ENCODE data around the gene KIF6. TPM values are rescaled to one million over a fixed set of nuclear protein-coding genes. Genes with fewer than 3 reads are reported as not detected.

The KIF6 gene
- total and polyA plus RNA-seq, 4 experiments from 2014 or later, result not detected

- Histone ChIP-seq H3K4me1 (ENCODE audit: insufficient read depth, low read length) (no peaks in the 10 kb centered on the region), H3K9me3 (ENCODE audit: control insufficient read depth in 1 of 2, low read length in 2 of 2) (no peaks in the 10 kb centered on the region), H3K4me3 (ENCODE audit: low read length in 2 of 2) (no peak overlapping the region), H3K27ac (ENCODE audit: low read depth, low read length) (no peak overlapping the region), H3K27me3 (ENCODE audit: insufficient read depth, low read length) (no peaks in the 10 kb centered on the region), H3K36me3 (ENCODE audit: insufficient read depth, low read length) (no peaks in the 10 kb centered on the region)
- intact Hi-C loops (cut with micrococcal nuclease), result no loop called here
- Mint-ChIP-seq H3K4me3 (no peak overlapping the region), H3K36me3 (no peaks in the 10 kb centered on the region), H3K27me3 (peaks cover 3 to 14% of the 10 kb centered on the region in 2 donors), H3K4me1 (no peaks in the 10 kb centered on the region), H3K27ac (no peak overlapping the region), H3K9me3 (peaks cover 0 to 2% (median 0%) of the 10 kb centered on the region in 8 donors)
- no peak for DNase-seq
- ChIA-PET CTCF (ENCODE audit: partially characterized antibody) (no interaction called here), POLR2A (ENCODE audit: partially characterized antibody) (no interaction called here)
These were observed 307.8 kb downstream of the KIF6 start for GRCh38 chr6:39417440-39417839.

DNA sequence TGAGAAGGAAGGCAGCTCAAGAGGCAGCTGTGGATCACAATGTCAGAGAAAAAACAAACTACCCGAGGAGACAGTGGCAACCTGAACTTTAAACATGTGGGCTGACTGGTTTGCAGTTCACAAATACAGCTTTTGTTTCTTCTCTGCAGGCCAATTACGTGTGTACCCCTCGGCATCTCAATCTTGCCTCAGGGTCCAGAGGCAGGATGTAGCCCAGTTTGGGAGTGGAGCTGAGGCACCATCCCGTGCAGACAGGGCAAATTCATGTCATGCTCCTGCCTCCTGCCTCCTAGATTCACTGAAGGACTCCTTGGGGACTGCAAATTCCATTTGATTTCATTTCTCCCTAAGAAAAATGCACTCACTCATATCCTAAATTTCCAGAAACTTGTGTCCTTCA is 308.5 kb downstream of the KIF6 start:
- Histone ChIP-seq H3K36me3 (ENCODE audit: insufficient read depth, low read length) (no peaks in the 10 kb centered on the region), H3K4me3 (ENCODE audit: low read length in 2 of 2) (no peak overlapping the region), H3K27me3 (ENCODE audit: insufficient read depth, low read length) (no peaks in the 10 kb centered on the region), H3K4me1 (ENCODE audit: insufficient read depth, low read length) (no peaks in the 10 kb centered on the region), H3K27ac (ENCODE audit: low read depth, low read length) (no peak overlapping the region), H3K9me3 (ENCODE audit: control insufficient read depth in 1 of 2, low read length in 2 of 2) (no peaks in the 10 kb centered on the region)
- Mint-ChIP-seq H3K27ac (no peak overlapping the region), H3K4me1 (no peaks in the 10 kb centered on the region), H3K36me3 (no peaks in the 10 kb centered on the region), H3K27me3 (peaks cover 1 to 11% of the 10 kb centered on the region in 2 donors), H3K9me3 (peaks cover 0 to 2% (median 0%) of the 10 kb centered on the region in 8 donors), H3K4me3 (no peak overlapping the region)
- CTCF ChIA-PET (ENCODE audit: partially characterized antibody), result no interaction called here
- intact Hi-C loops (cut with micrococcal nuclease), result no loop called here
- no peak for DNase-seq
- POLR2A ChIA-PET (ENCODE audit: partially characterized antibody), result no interaction called here

GRCh38 chr6:39416026-39416425 is 309.2 kb downstream of the KIF6 start:
- Histone ChIP-seq H3K27me3 (ENCODE audit: insufficient read depth, low read length) (no peaks in the 10 kb centered on the region), H3K4me3 (ENCODE audit: low read length in 2 of 2) (no peak overlapping the region), H3K36me3 (ENCODE audit: insufficient read depth, low read length) (no peaks in the 10 kb centered on the region), H3K27ac (ENCODE audit: low read depth, low read length) (no peak overlapping the region), H3K4me1 (ENCODE audit: insufficient read depth, low read length) (no peaks in the 10 kb centered on the region), H3K9me3 (ENCODE audit: control insufficient read depth in 1 of 2, low read length in 2 of 2) (no peaks in the 10 kb centered on the region)
- Mint-ChIP-seq H3K27ac (no peak overlapping the region), H3K36me3 (no peaks in the 10 kb centered on the region), H3K4me1 (no peaks in the 10 kb centered on the region), H3K9me3 (peaks cover 0 to 4% (median 0%) of the 10 kb centered on the region in 8 donors), H3K4me3 (no peak overlapping the region), H3K27me3 (peaks cover 1 to 8% of the 10 kb centered on the region in 2 donors)
- DNase-seq, result no peak
- intact Hi-C loops (cut with micrococcal nuclease), result no loop called here
- ChIA-PET CTCF (ENCODE audit: partially characterized antibody) (no interaction called here), POLR2A (ENCODE audit: partially characterized antibody) (no interaction called here)

DNA sequence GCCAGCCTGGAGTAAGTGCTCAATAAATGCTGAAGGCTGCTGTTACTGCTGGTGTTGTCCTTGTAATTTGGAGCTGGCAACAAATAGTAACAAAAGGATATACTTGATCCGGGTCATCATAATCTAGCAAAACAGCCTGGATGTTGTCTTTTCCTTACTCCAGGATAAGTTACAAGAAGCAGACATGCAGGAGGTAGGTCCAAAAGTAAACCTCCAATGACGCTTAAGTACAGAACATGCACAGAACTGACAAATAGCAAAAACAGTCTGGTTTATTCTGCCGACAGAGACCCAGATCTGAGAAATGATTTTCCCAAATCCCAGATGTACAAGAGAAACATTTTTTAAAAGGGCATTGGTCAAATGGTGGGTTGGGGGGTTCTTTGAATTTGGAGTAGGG is 309.7 kb downstream of the KIF6 start:
- intact Hi-C loops (cut with micrococcal nuclease), result no loop called here
- CTCF ChIA-PET (ENCODE audit: partially characterized antibody), result no interaction called here
- no peak overlapping the region for H3K4me3 Mint-ChIP-seq
- peaks cover 0 to 4% (median 0%) of the 10 kb centered on the region in 8 donors for H3K9me3 Mint-ChIP-seq
- Histone ChIP-seq H3K9me3 (ENCODE audit: control insufficient read depth in 1 of 2, low read length in 2 of 2) (no peaks in the 10 kb centered on the region), H3K27me3 (ENCODE audit: insufficient read depth, low read length) (no peaks in the 10 kb centered on the region), H3K4me3 (ENCODE audit: low read length in 2 of 2) (no peak overlapping the region), H3K4me1 (ENCODE audit: insufficient read depth, low read length) (no peaks in the 10 kb centered on the region), H3K36me3 (ENCODE audit: insufficient read depth, low read length) (no peaks in the 10 kb centered on the region), H3K27ac (ENCODE audit: low read depth, low read length) (no peak overlapping the region)
- POLR2A ChIA-PET (ENCODE audit: partially characterized antibody), result no interaction called here
- H3K4me1 Mint-ChIP-seq, result no peaks in the 10 kb centered on the region
- no peak overlapping the region for H3K27ac Mint-ChIP-seq
- H3K36me3 Mint-ChIP-seq, result no peaks in the 10 kb centered on the region
- peaks cover 1 to 8% of the 10 kb centered on the region in 2 donors for H3K27me3 Mint-ChIP-seq
- DNase-seq, result no peak

DNA sequence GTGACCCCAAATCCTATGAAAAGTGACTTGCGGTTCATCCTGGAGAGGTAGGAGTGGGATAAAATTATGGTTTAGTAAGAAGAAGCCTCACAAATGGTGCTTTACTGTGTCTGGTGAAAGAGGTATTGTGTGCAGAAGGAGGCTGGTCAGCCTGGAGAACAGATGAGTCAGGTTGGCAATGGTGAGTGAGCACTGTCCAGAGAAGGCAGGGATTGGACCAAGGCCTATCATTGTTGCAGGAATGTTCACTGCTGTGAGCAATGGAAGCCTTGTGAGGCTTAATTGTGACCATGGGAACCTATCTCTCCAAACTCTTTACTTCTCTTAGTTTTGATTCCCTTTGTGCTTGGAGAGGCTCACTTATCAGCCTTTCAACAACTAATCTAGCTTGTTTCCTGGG is 313.7 kb downstream of the KIF6 start:
- peaks cover 0 to 4% (median 0%) of the 10 kb centered on the region in 8 donors for H3K9me3 Mint-ChIP-seq
- H3K36me3 Mint-ChIP-seq, result no peaks in the 10 kb centered on the region
- intact Hi-C loops (cut with micrococcal nuclease), result no loop called here
- H3K4me3 ChIP-seq (ENCODE audit: low read length in 2 of 2), result no peak overlapping the region
- no peaks in the 10 kb centered on the region for H3K27me3 ChIP-seq (ENCODE audit: insufficient read depth, low read length)
- H3K4me3 Mint-ChIP-seq, result no peak overlapping the region
- POLR2A ChIA-PET (ENCODE audit: partially characterized antibody), result no interaction called here
- no peaks in the 10 kb centered on the region for H3K36me3 ChIP-seq (ENCODE audit: insufficient read depth, low read length)
- no peak overlapping the region for H3K27ac Mint-ChIP-seq
- DNase-seq, result no peak
- H3K27ac ChIP-seq (ENCODE audit: low read depth, low read length), result no peak overlapping the region
- peaks cover 1 to 8% of the 10 kb centered on the region in 2 donors for H3K27me3 Mint-ChIP-seq
- CTCF ChIA-PET (ENCODE audit: partially characterized antibody), result no interaction called here
- H3K4me1 Mint-ChIP-seq, result no peaks in the 10 kb centered on the region
- H3K4me1 ChIP-seq (ENCODE audit: insufficient read depth, low read length), result no peaks in the 10 kb centered on the region
- no peaks in the 10 kb centered on the region for H3K9me3 ChIP-seq (ENCODE audit: control insufficient read depth in 1 of 2, low read length in 2 of 2)

GRCh38 chr6:39411001-39411400 is 314.2 kb downstream of the KIF6 start:
- Histone ChIP-seq H3K27ac (ENCODE audit: low read depth, low read length) (no peak overlapping the region), H3K9me3 (ENCODE audit: control insufficient read depth in 1 of 2, low read length in 2 of 2) (no peaks in the 10 kb centered on the region), H3K4me1 (ENCODE audit: insufficient read depth, low read length) (no peaks in the 10 kb centered on the region), H3K27me3 (ENCODE audit: insufficient read depth, low read length) (no peaks in the 10 kb centered on the region), H3K36me3 (ENCODE audit: insufficient read depth, low read length) (no peaks in the 10 kb centered on the region), H3K4me3 (ENCODE audit: low read length in 2 of 2) (no peak overlapping the region)
- intact Hi-C loops (cut with micrococcal nuclease), result no loop called here
- peaks cover 1 to 4% of the 10 kb centered on the region in 2 donors for H3K27me3 Mint-ChIP-seq
- no peak overlapping the region for H3K27ac Mint-ChIP-seq
- POLR2A ChIA-PET (ENCODE audit: partially characterized antibody), result no interaction called here
- H3K4me1 Mint-ChIP-seq, result no peaks in the 10 kb centered on the region
- CTCF ChIA-PET (ENCODE audit: partially characterized antibody), result no interaction called here
- no peak for DNase-seq
- no peaks in the 10 kb centered on the region for H3K36me3 Mint-ChIP-seq
- H3K9me3 Mint-ChIP-seq, result peaks cover 0 to 4% (median 0%) of the 10 kb centered on the region in 8 donors
- no peak overlapping the region for H3K4me3 Mint-ChIP-seq

- Mint-ChIP-seq H3K27me3 (peaks cover 1 to 2% of the 10 kb centered on the region in 2 donors), H3K4me3 (no peak overlapping the region), H3K4me1 (no peaks in the 10 kb centered on the region), H3K36me3 (no peaks in the 10 kb centered on the region), H3K27ac (no peak overlapping the region), H3K9me3 (peaks cover 0 to 4% (median 0%) of the 10 kb centered on the region in 8 donors)
- Histone ChIP-seq H3K27me3 (ENCODE audit: insufficient read depth, low read length) (no peaks in the 10 kb centered on the region), H3K36me3 (ENCODE audit: insufficient read depth, low read length) (no peaks in the 10 kb centered on the region), H3K4me1 (ENCODE audit: insufficient read depth, low read length) (no peaks in the 10 kb centered on the region), H3K9me3 (ENCODE audit: control insufficient read depth in 1 of 2, low read length in 2 of 2) (no peaks in the 10 kb centered on the region), H3K4me3 (ENCODE audit: low read length in 2 of 2) (no peak overlapping the region), H3K27ac (ENCODE audit: low read depth, low read length) (no peak overlapping the region)
- no peak for DNase-seq
- intact Hi-C loops (cut with micrococcal nuclease), result no loop called here
- ChIA-PET POLR2A (ENCODE audit: partially characterized antibody) (no interaction called here), CTCF (ENCODE audit: partially characterized antibody) (no interaction called here)
These were observed 315.3 kb downstream of the KIF6 start for GRCh38 chr6:39409889-39410288.

DNA sequence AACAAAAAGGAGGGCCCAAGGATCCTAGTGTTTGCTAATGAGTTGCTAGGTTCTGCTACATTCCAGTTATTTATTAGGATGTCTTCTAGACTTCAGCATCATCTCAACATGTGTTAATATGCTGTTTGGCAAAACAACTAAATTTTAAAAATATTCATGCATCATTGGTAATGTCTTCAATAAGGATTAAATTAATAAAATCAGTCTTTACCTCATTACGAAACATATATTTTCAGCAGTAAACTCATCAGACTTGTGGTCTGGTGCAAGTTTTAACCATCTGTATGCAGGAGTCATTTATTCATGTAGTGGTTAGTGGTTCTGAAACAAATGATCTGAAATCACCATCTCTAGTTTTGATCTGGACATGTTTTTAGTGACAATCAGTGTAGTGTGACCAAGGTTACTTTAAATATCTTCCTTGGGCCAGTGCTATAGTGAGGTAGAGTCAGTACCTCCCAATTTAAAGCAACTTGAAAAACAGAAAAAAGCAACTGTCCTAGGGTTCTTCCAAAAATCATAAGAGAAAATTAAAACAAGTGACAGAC is 317.7 kb downstream of the KIF6 start:
- no peaks in the 10 kb centered on the region for H3K27me3 Mint-ChIP-seq
- no peaks in the 10 kb centered on the region for H3K4me1 Mint-ChIP-seq
- Histone ChIP-seq H3K9me3 (ENCODE audit: control insufficient read depth in 1 of 2, low read length in 2 of 2) (no peaks in the 10 kb centered on the region), H3K36me3 (ENCODE audit: insufficient read depth, low read length) (no peaks in the 10 kb centered on the region), H3K4me1 (ENCODE audit: insufficient read depth, low read length) (no peaks in the 10 kb centered on the region), H3K27me3 (ENCODE audit: insufficient read depth, low read length) (no peaks in the 10 kb centered on the region), H3K4me3 (ENCODE audit: low read length in 2 of 2) (no peak overlapping the region), H3K27ac (ENCODE audit: low read depth, low read length) (no peak overlapping the region)
- no peak overlapping the region for H3K4me3 Mint-ChIP-seq
- ChIA-PET CTCF (ENCODE audit: partially characterized antibody) (no interaction called here), POLR2A (ENCODE audit: partially characterized antibody) (no interaction called here)
- H3K9me3 Mint-ChIP-seq, result peaks cover 0 to 4% (median 0%) of the 10 kb centered on the region in 8 donors
- intact Hi-C loops (cut with micrococcal nuclease), result no loop called here
- H3K36me3 Mint-ChIP-seq, result no peaks in the 10 kb centered on the region
- no peak for DNase-seq
- no peak overlapping the region for H3K27ac Mint-ChIP-seq
